ENCODE data around the gene CCSER2. TPM values are rescaled to one million over a fixed set of nuclear protein-coding genes. Genes with fewer than 3 reads are reported as not detected.

The CCSER2 gene
- total and polyA plus RNA-seq, 7 donors: 10.2 to 101 (median 83.2) TPM

Other genes with a start within 250 kb of the CCSER2 start
- gene GHITM, start 189.1 kb upstream of the CCSER2 start, total RNA-seq: 100 to 1,000 TPM; 140 to 212 (median 186) TPM
- 100 to 1,000 TPM; 277 to 618 (median 342) TPM for gene GHITM, start 189.1 kb upstream of the CCSER2 start, polyA plus RNA-seq
- gene GPR15LG, start 154.8 kb upstream of the CCSER2 start, total RNA-seq: not detected
- 100 to 1,000 TPM; 293 to 652 (median 324) TPM for gene GPR15LG, start 154.8 kb upstream of the CCSER2 start, polyA plus RNA-seq
- 1 to 10 TPM in 1 of 4 donors, under 1 TPM in 3; 0.27 to 3.0 (median 0.34) TPM for gene CDHR1, start 134.1 kb upstream of the CCSER2 start, total RNA-seq
- gene CDHR1, start 134.1 kb upstream of the CCSER2 start, polyA plus RNA-seq: 10 to 100 TPM in 1 of 3 donors, 1 to 10 TPM in 2; 2.4 to 26.6 (median 6.2) TPM
- gene LRIT2, start 103.0 kb upstream of the CCSER2 start, total RNA-seq: not detected
- under 1 TPM in 1 of 3 donors, not detected in 2; 0.03 TPM for gene LRIT2, start 103.0 kb upstream of the CCSER2 start, polyA plus RNA-seq
- gene LRIT1, start 87.0 kb upstream of the CCSER2 start, total RNA-seq: not detected
- not detected for gene LRIT1, start 87.0 kb upstream of the CCSER2 start, polyA plus RNA-seq
- 1 to 10 TPM in 2 of 4 donors, under 1 TPM in 1, not detected in 1; 0.82 to 3.6 (median 1.4) TPM for gene RGR, start 83.5 kb upstream of the CCSER2 start, total RNA-seq
- gene RGR, start 83.5 kb upstream of the CCSER2 start, polyA plus RNA-seq: not detected